HEK293 (cell line): ENCODE measurements around the gene ABCC9.

Experiments
- CTCF ChIP-seq: fragments of 450-650 bp; formaldehyde crosslinking; IDR thresholded peaks from 2 replicates; pipeline ENCODE4 v1.5.1; 2016; ENCODE audit warnings: missing biosample characterization, missing genetic modification characterization
- KLF16 ChIP-seq: fragments of 450-650 bp; formaldehyde crosslinking; IDR thresholded peaks from 2 replicates; pipeline ENCODE4 v1.5.1; 2017; ENCODE audit warnings: missing biosample characterization, missing genetic modification characterization
- RBAK ChIP-seq: fragments of 450-650 bp; formaldehyde crosslinking; IDR thresholded peaks from 2 replicates; pipeline ENCODE4 v1.5.1; 2016; ENCODE audit warnings: missing biosample characterization, missing genetic modification characterization
- REST ChIP-seq: fragments of 450-650 bp; formaldehyde crosslinking; IDR thresholded peaks from 2 replicates; pipeline ENCODE4 v1.5.1; 2016; ENCODE audit warnings: missing biosample characterization, missing genetic modification characterization
- SP2 ChIP-seq: fragments of 450-650 bp; formaldehyde crosslinking; IDR thresholded peaks from 2 replicates; pipeline ENCODE4 v1.5.1; 2016; ENCODE audit warnings: missing biosample characterization, missing genetic modification characterization
- TRIM28 ChIP-seq: IDR thresholded peaks from 2 replicates; pipeline ENCODE4 v1.6.1; 2011; ENCODE audit warnings: low read length, control low read depth, borderline replicate concordance
- ZNF146 ChIP-seq: fragments of 450-650 bp; formaldehyde crosslinking; IDR thresholded peaks from 2 replicates; pipeline ENCODE4 v1.5.1; 2016; ENCODE audit warnings: missing biosample characterization, missing genetic modification characterization
- ZNF394 ChIP-seq: fragments of 450-650 bp; formaldehyde crosslinking; IDR thresholded peaks from 2 replicates; pipeline ENCODE4 v1.5.1; 2016; ENCODE audit warnings: missing biosample characterization, missing genetic modification characterization, mild to moderate bottlenecking, moderate library complexity, borderline replicate concordance
- ZNF596 ChIP-seq: fragments of 450-650 bp; IDR thresholded peaks from 2 replicates; pipeline ENCODE4 v1.5.0; 2018; ENCODE audit warnings: missing biosample characterization, mild to moderate bottlenecking, missing genetic modification characterization, moderate library complexity
- ZNF600 ChIP-seq: fragments of 450-650 bp; formaldehyde crosslinking; IDR thresholded peaks from 2 replicates; pipeline ENCODE4 v1.5.1; 2016; ENCODE audit warnings: missing biosample characterization, missing genetic modification characterization
- ZNF776 ChIP-seq: fragments of 450-650 bp; formaldehyde crosslinking; IDR thresholded peaks from 2 replicates; pipeline ENCODE4 v1.5.0; 2017; ENCODE audit warnings: missing biosample characterization, missing genetic modification characterization, borderline replicate concordance

GRCh38 chr12:21894792-21895595 is 46.2 kb downstream of the ABCC9 start:
- TF ChIP-seq CTCF (tag by site-specific recombination) (no peak), TRIM28 (no peak), ZNF776 (no peak), ZNF596 (tag by site-specific recombination) (no peak), ZNF146 (tag by site-specific recombination) (no peak), KLF16 (tag by site-specific recombination) (no peak), ZNF394 (tag by site-specific recombination) (no peak), ZNF600 (tag by site-specific recombination) (no peak), REST (tag by site-specific recombination) (no peak), SP2 (tag by site-specific recombination) (no peak), RBAK (tag by site-specific recombination) (no peak)
